ENCODE results near the gene DUS2.

- no peak for TF ChIP-seq CTCF (IDR thresholded peaks at IDR 0.05)
- TF ChIP-seq POLR2A (IDR thresholded peaks at IDR 0.05): no peak
Observed at GRCh38 chr16:68062910-68063393, 39.9 kb downstream of the DUS2 start.
